Bronchial epithelial cell (primary cell): ENCODE results near the gene PAX7. TPM values are rescaled to one million over a fixed set of nuclear protein-coding genes. Genes with fewer than 3 reads are reported as not detected.
A peak's percentile ranks its signal among the peaks of the same experiment; 100 is the strongest.

Experiments used
- DNase-seq: peaks from one replicate; pipeline ENCODE4 v3.0.0-alpha.2; 2010; ENCODE audit warnings: low read depth
- FAIRE-seq: peaks from 2 replicates; lab custom pipeline; 2011; peaks lifted over from hg19 to GRCh38; lab: Jason Lieb, UNC
- H3K27me3 ChIP-seq: 2 replicates; pipeline ENCODE4 v1.5.1; 2011; ENCODE audit warnings: low read length; ENCODE audit not compliant: control insufficient read depth, insufficient read depth
- H3K36me3 ChIP-seq: 2 replicates; pipeline ENCODE4 v1.5.1; 2011; ENCODE audit warnings: low read length; ENCODE audit not compliant: control insufficient read depth, insufficient read depth
- H3K4me3 ChIP-seq: 2 replicates; pipeline ENCODE4 v1.5.1; 2011; ENCODE audit warnings: mild to moderate bottlenecking, low read depth, low read length, control low read depth
- CTCF ChIP-seq: IDR thresholded peaks from 2 replicates; pipeline ENCODE4 v1.5.1; 2011; ENCODE audit warnings: mild to moderate bottlenecking, moderate library complexity, low read length, control low read depth, inconsistent platforms; ENCODE audit not compliant: insufficient read depth, severe bottlenecking
- total RNA-seq: library from RNA; depleted of rRNA; stranded (reverse); fragments of >200 nt; gene quantifications from 2 replicates; pipeline ENCODE4 v1.2.1, GENCODE V29; 2014

Gene PAX7
- total RNA-seq, 1 donor from 2014 or later, result not detected

GRCh38 chr1:18592368-18592767, 38.3 kb upstream of the PAX7 start:
- no peak for TF ChIP-seq CTCF

GRCh38 chr1:18597160-18598042, 33.2 kb upstream of the PAX7 start:
- no peaks in the 10 kb centered on the region for H3K36me3 ChIP-seq
- peak; percentile 98 for TF ChIP-seq CTCF
- no peaks in the 10 kb centered on the region for H3K27me3 ChIP-seq
- no peak overlapping the region for H3K4me3 ChIP-seq
- FAIRE-seq (no peak), DNase-seq (peak; percentile 23)

More at GRCh38 chr1:18592368-18592767, 38.3 kb upstream of the PAX7 start:
- no peaks in the 10 kb centered on the region for H3K27me3 ChIP-seq
- H3K36me3 ChIP-seq, result no peaks in the 10 kb centered on the region
- DNase-seq (peak; percentile 26), FAIRE-seq (no peak)
- H3K4me3 ChIP-seq, result no peak overlapping the region

GRCh38 chr1:18599086-18599485, 31.6 kb upstream of the PAX7 start:
- Histone ChIP-seq H3K4me3 (no peak overlapping the region), H3K36me3 (no peaks in the 10 kb centered on the region), H3K27me3 (no peaks in the 10 kb centered on the region)
- no peak for TF ChIP-seq CTCF
- FAIRE-seq (no peak), DNase-seq (no peak)

- FAIRE-seq (no peak), DNase-seq (no peak)
- TF ChIP-seq CTCF, result no peak
- Histone ChIP-seq H3K27me3 (no peaks in the 10 kb centered on the region), H3K4me3 (no peak overlapping the region), H3K36me3 (no peaks in the 10 kb centered on the region)
Measured at GRCh38 chr1:18599704-18600103, 30.9 kb upstream of the PAX7 start.

GRCh38 chr1:18602533-18603211, 28.0 kb upstream of the PAX7 start:
- DNase-seq, result no peak
- peak; percentile 84 for FAIRE-seq
- no peak for TF ChIP-seq CTCF
- Histone ChIP-seq H3K4me3 (no peak overlapping the region), H3K36me3 (no peaks in the 10 kb centered on the region), H3K27me3 (no peaks in the 10 kb centered on the region)
